HepG2 (cell line): ENCODE measurements around the gene CYP19A1. TPM values are rescaled to one million over a fixed set of nuclear protein-coding genes. Genes with fewer than 3 reads are reported as not detected.

Experiments
- ATAC-seq: fragments of 200-7000 bp; cut with Tn5 transposase; 3 replicates; pipeline ENCODE4 v1.9.1; 2020; ENCODE audit warnings: mild to moderate bottlenecking, moderate library complexity
- BruUV-seq: library from RNA; stranded (reverse); fragments of 400-500 nt; replicated peaks from 2 replicates; lab custom pipeline; 2021; lab: Mats Ljungman, UMichigan
- CTCF ChIA-PET: fragments of 300-600 bp; formaldehyde crosslinking; extraction: SDS; loops from one replicate; lab custom pipeline; 2021; ENCODE audit warnings: low total read pairs, inconsistent platforms, low intra/inter-chr PET ratio; lab: Yijun Ruan, JAX
- POLR2A ChIA-PET: fragments of 350-600 bp; sonication (Branson Sonifier 250); formaldehyde crosslinking; loops from one replicate; lab custom pipeline; 2020; ENCODE audit warnings: antibody characterized with exemption, inconsistent platforms; lab: Yijun Ruan, JAX
- DNase-seq: peaks from one replicate; pipeline ENCODE4 v3.0.0-alpha.2; 2015; ENCODE audit warnings: low spot score
- FAIRE-seq: peaks from 3 replicates; lab custom pipeline; 2011; peaks lifted over from hg19 to GRCh38; lab: Jason Lieb, UNC
- H2AFZ ChIP-seq: one replicate; pipeline ENCODE4 v1.6.1; 2011; ENCODE audit warnings: low read length, inconsistent platforms
- H3K27ac ChIP-seq: fragments of 300-600 bp; 3 replicates; pipeline ENCODE4 v1.8.0; 2011; ENCODE audit warnings: mixed run types, mild to moderate bottlenecking, mixed read lengths, low read length, inconsistent platforms; ENCODE audit not compliant: insufficient read depth; ENCODE audit errors: extremely low read length
- H3K27me3 ChIP-seq, 2 experiments: fragments of 200-600 bp in 1 of 2; 2 replicates in 1 of 2; 3 replicates in 1 of 2; pipeline versions ENCODE4 v1.6.0 to v1.8.0; 2011; ENCODE audit warnings: low read length in 2 of 2, mild to moderate bottlenecking in 2 of 2, moderate library complexity in 2 of 2, inconsistent platforms in 1 of 2; ENCODE audit not compliant: insufficient read depth in 2 of 2, control insufficient read depth in 1 of 2
- H3K36me3 ChIP-seq, 2 experiments: fragments of 200-600 bp in 1 of 2; replicated peaks in 1 of 2; 2 replicates in 1 of 2; 3 replicates in 1 of 2; pipeline versions ENCODE4 v1.5.1 to v1.8.0; 2011; ENCODE audit warnings: low read length in 2 of 2, inconsistent platforms in 1 of 2; ENCODE audit not compliant: insufficient read depth in 2 of 2, control insufficient read depth in 1 of 2
- H3K4me1 ChIP-seq: 2 replicates; pipeline ENCODE4 v1.5.1; 2012; ENCODE audit warnings: low read length, inconsistent platforms; ENCODE audit not compliant: insufficient read depth
- H3K4me2 ChIP-seq: 2 replicates; pipeline ENCODE4 v1.6.0; 2011; ENCODE audit warnings: low read depth, low read length, inconsistent platforms
- H3K4me3 ChIP-seq, 3 experiments: fragments of 200-600 bp in 1 of 3; sonication (generic), shearing (Covaris generic) in 1 of 3; replicated peaks in 1 of 3; 2 replicates each; pipeline ENCODE4 v1.5.1; 2011 to 2016; ENCODE audit warnings: low read length in 3 of 3, inconsistent platforms in 2 of 3, low read depth in 2 of 3, mild to moderate bottlenecking in 2 of 3, control low read depth in 1 of 3, mixed read lengths in 1 of 3; ENCODE audit not compliant: insufficient read depth in 1 of 3
- H3K79me2 ChIP-seq: one replicate; pipeline ENCODE4 v1.6.1; 2011; ENCODE audit warnings: low read length, inconsistent platforms; ENCODE audit not compliant: insufficient read depth
- H3K9ac ChIP-seq: 2 replicates; pipeline ENCODE4 v1.6.0; 2011; ENCODE audit warnings: mild to moderate bottlenecking, low read depth, low read length, inconsistent platforms; ENCODE audit not compliant: insufficient read depth
- H3K9me3 ChIP-seq: 2 replicates; pipeline ENCODE4 v1.5.1; 2012; ENCODE audit warnings: mild to moderate bottlenecking, low read length
- H4K20me1 ChIP-seq: 2 replicates; pipeline ENCODE4 v1.6.0; 2011; ENCODE audit warnings: inconsistent platforms, mild to moderate bottlenecking, low read length, moderate library complexity; ENCODE audit not compliant: insufficient read depth
- CREB1 ChIP-seq, 2 experiments: fragments of 450-650 bp in 1 of 2; IDR thresholded peaks; 2 replicates each; pipeline ENCODE4 v1.6.1; 2016 to 2017; ENCODE audit warnings: control low read depth in 1 of 2, mild to moderate bottlenecking in 1 of 2, missing compliant biosample characterization in 1 of 2, missing genetic modification characterization in 1 of 2
- NPAS2 ChIP-seq: sonication (generic); formaldehyde crosslinking; IDR thresholded peaks from 2 replicates; pipeline ENCODE4 v1.8.0; 2022; ENCODE audit warnings: mild to moderate bottlenecking, missing genetic modification reagents, borderline replicate concordance
- TOE1 ChIP-seq: sonication (generic); formaldehyde crosslinking; IDR thresholded peaks from 2 replicates; pipeline ENCODE4 v1.4.0; 2020; ENCODE audit warnings: mild to moderate bottlenecking, missing genetic modification reagents
- ZFYVE20 ChIP-seq: sonication (generic); formaldehyde crosslinking; IDR thresholded peaks from 2 replicates; pipeline ENCODE4 v1.8.0; 2023; ENCODE audit warnings: low read depth, mild to moderate bottlenecking, moderate library complexity, missing genetic modification reagents, borderline replicate concordance
- ZNF496 ChIP-seq: sonication (generic); formaldehyde crosslinking; IDR thresholded peaks from 2 replicates; pipeline ENCODE4 v1.8.1; 2023; ENCODE audit warnings: mild to moderate bottlenecking, moderate library complexity, missing genetic modification reagents; ENCODE audit not compliant: insufficient replicate concordance
- ZNF709 ChIP-seq: sonication (generic); formaldehyde crosslinking; IDR thresholded peaks from 2 replicates; pipeline ENCODE4 v1.5.0; 2020; ENCODE audit warnings: mild to moderate bottlenecking, missing genetic modification reagents
- ZNF792 ChIP-seq: IDR thresholded peaks from 2 replicates; pipeline ENCODE4 v1.6.1; 2016
- WGBS: methylation state at CpG from one replicate; pipeline ENCODE4 v1.1.6; 2017; ENCODE audit warnings: low lambda C conversion rate; 5-methylcytosine and 5-hydroxymethylcytosine counted together
- in situ Hi-C: cut with HindIII; loops from 2 replicates; pipeline ENCODE4 v1.10.0; 2017; ENCODE audit warnings: low pct_unique_long_range_greater_than_20kb; ENCODE audit not compliant: extremely low pct_ligation_motif_present
- intact Hi-C: fragments of 100-400 bp; cut with micrococcal nuclease; formaldehyde crosslinking; loops from one replicate; pipeline ENCODE4 v1.10.0; 2022; ENCODE audit not compliant: unreplicated experiment
- polyA plus RNA-seq, 8 experiments: library from polyadenylated mRNA; depleted of rRNA in 3 of 8; stranded (reverse) in 7 of 8; unstranded in 1 of 8; fragments of >200 nt; fragmentation: Illumina TruSeq in 4 of 8; extraction: Trizol in 4 of 8; gene quantifications; 2 replicates each; pipeline versions ENCODE4 v1.2.1 to v1.2.3, GENCODE V29; 2011 to 2016; ENCODE audit warnings: low read depth in 4 of 8, missing spikeins in 1 of 8, mixed read lengths in 1 of 8; ENCODE audit not compliant: insufficient read depth in 1 of 8
- total RNA-seq, 5 experiments: library from RNA; depleted of rRNA; stranded (reverse); fragments of >200 nt; fragmentation: Illumina TruSeq; extraction: Trizol; gene quantifications; 2 replicates each; pipeline ENCODE4 v1.2.3, GENCODE V29; 2016; ENCODE audit warnings: low read depth in 1 of 5
- TF ChIP-seq, protein P1 (sequence below): sonication (generic); formaldehyde crosslinking; IDR thresholded peaks from 2 replicates; pipeline ENCODE4 v1.5.1; 2020; ENCODE audit warnings: missing genetic modification reagents, mild to moderate bottlenecking, borderline replicate concordance
- TF ChIP-seq, protein P2 (sequence below): sonication (generic); formaldehyde crosslinking; IDR thresholded peaks from 2 replicates; pipeline ENCODE4 v1.9.0; 2021; ENCODE audit warnings: missing genetic modification reagents, borderline replicate concordance

CYP19A1 gene
- total and polyA plus RNA-seq, 2 of the 13 experiments (the other 11 are each of a cell fraction or from before 2014, with no cell fraction given), result 10.9 to 23.0 TPM

DNA sequence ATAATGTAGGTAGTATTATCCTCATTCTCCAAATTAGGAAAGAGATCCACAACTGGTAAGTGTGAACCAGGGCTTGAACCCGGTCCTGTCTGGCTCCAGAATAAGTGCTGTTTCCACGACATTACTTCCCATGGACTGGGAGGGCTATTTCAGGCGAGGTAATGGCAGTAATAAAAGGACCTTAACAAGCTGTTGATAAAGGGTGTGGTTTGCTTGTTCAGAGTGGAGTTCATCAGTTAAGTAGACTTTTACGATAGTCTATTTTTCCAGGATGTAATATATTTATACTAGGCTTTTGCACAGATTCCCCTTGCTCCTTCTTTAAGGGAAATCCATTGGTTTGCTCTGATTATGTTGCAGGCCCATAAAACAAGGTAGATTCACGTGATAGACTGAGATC is 155.3 kb downstream of the CYP19A1 start:
- ChIA-PET CTCF (no interaction called here), POLR2A (no interaction called here)
- Histone ChIP-seq H3K4me2 (no peak overlapping the region), H2AFZ (no peak overlapping the region), H3K27ac (no peak overlapping the region), H3K36me3 (no peaks in the 10 kb centered on the region), H3K27me3 (no peaks in the 10 kb centered on the region), H3K79me2 (no peaks in the 10 kb centered on the region), H3K9me3 (no peaks in the 10 kb centered on the region), H4K20me1 (peaks cover 3% of the 10 kb centered on the region; the same call in 1 of the 2 replicates), H3K4me3 (no peak overlapping the region), H3K9ac (no peak overlapping the region), H3K4me1 (peaks cover 6% of the 10 kb centered on the region; the same call in 1 of the 2 replicates)
- intact Hi-C loops (no loop called here), in situ Hi-C loops (no loop called here)
- ATAC-seq (no peak), DNase-seq (no peak), FAIRE-seq (no peak)
- TF ChIP-seq ZNF792 (no peak), TOE1 (CRISPR knock-in tag) (no peak), NPAS2 (no peak), ZNF709 (CRISPR knock-in tag) (no peak), ZNF496 (CRISPR knock-in tag) (no peak), ZFYVE20 (CRISPR knock-in tag) (no peak), CREB1 (IDR thresholded peaks at IDR 0.05) (no peak), CREB1 (CRISPR knock-in tag; IDR thresholded peaks at IDR 0.05) (no peak)
- TF ChIP-seq, protein P1, sequence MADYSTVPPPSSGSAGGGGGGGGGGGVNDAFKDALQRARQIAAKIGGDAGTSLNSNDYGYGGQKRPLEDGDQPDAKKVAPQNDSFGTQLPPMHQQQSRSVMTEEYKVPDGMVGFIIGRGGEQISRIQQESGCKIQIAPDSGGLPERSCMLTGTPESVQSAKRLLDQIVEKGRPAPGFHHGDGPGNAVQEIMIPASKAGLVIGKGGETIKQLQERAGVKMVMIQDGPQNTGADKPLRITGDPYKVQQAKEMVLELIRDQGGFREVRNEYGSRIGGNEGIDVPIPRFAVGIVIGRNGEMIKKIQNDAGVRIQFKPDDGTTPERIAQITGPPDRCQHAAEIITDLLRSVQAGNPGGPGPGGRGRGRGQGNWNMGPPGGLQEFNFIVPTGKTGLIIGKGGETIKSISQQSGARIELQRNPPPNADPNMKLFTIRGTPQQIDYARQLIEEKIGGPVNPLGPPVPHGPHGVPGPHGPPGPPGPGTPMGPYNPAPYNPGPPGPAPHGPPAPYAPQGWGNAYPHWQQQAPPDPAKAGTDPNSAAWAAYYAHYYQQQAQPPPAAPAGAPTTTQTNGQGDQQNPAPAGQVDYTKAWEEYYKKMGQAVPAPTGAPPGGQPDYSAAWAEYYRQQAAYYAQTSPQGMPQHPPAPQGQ (CRISPR knock-in tag), result no peak
- TF ChIP-seq, protein P2, sequence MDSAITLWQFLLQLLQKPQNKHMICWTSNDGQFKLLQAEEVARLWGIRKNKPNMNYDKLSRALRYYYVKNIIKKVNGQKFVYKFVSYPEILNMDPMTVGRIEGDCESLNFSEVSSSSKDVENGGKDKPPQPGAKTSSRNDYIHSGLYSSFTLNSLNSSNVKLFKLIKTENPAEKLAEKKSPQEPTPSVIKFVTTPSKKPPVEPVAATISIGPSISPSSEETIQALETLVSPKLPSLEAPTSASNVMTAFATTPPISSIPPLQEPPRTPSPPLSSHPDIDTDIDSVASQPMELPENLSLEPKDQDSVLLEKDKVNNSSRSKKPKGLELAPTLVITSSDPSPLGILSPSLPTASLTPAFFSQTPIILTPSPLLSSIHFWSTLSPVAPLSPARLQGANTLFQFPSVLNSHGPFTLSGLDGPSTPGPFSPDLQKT (CRISPR knock-in tag), result no peak
- BruUV-seq, result no TSS peak
- 89% methylated on average over 5 of the region's 5 CpGs for WGBS
